Pulmonary artery endothelial cell (primary cell): Measurements from ENCODE around the gene SCN4B. TPM values are rescaled to one million over a fixed set of nuclear protein-coding genes. Genes with fewer than 3 reads are reported as not detected.
A peak's percentile ranks its signal among the peaks of the same experiment; 100 is the strongest.

Source experiments
- DNase-seq: peaks from one replicate; pipeline ENCODE4 v3.0.0-alpha.2; 2011; ENCODE audit warnings: low read depth, low spot score
- total RNA-seq: library from RNA; depleted of rRNA; stranded (reverse); fragments of >200 nt; gene quantifications from 2 replicates; pipeline ENCODE4 v1.2.3, GENCODE V29; 2014

SCN4B gene
- total RNA-seq, 1 donor from 2014 or later, result 0.13 TPM

- no peak for DNase-seq
Measured at GRCh38 chr11:118174006-118174567, 21.5 kb upstream of the SCN4B start.

- DNase-seq, result no peak
Measured at GRCh38 chr11:118172356-118172755, 19.7 kb upstream of the SCN4B start.

- peak; percentile 17 for DNase-seq
Measured at GRCh38 chr11:118171269-118172062, 18.8 kb upstream of the SCN4B start.

- DNase-seq, result no peak
Measured at GRCh38 chr11:118170882-118171268, 18.3 kb upstream of the SCN4B start.

GRCh38 chr11:118170231-118170630 is 17.6 kb upstream of the SCN4B start:
- no peak for DNase-seq

- DNase-seq, result no peak
Measured at GRCh38 chr11:118169300-118170140, 16.9 kb upstream of the SCN4B start.

GRCh38 chr11:118168751-118169150 is 16.1 kb upstream of the SCN4B start:
- DNase-seq, result no peak

GRCh38 chr11:118168316-118168715 is 15.7 kb upstream of the SCN4B start:
- DNase-seq, result no peak

GRCh38 chr11:118167906-118168305 is 15.3 kb upstream of the SCN4B start:
- no peak for DNase-seq

- no peak for DNase-seq
Measured at GRCh38 chr11:118167253-118167652, 14.6 kb upstream of the SCN4B start.

GRCh38 chr11:118166641-118167040 is 14.0 kb upstream of the SCN4B start:
- no peak for DNase-seq

- no peak for DNase-seq
Measured at GRCh38 chr11:118164885-118165284, 12.3 kb upstream of the SCN4B start.

GRCh38 chr11:118163494-118163893 is 10.9 kb upstream of the SCN4B start:
- DNase-seq, result no peak

- DNase-seq, result no peak
Measured at GRCh38 chr11:118162846-118163245, 10.2 kb upstream of the SCN4B start.

- no peak for DNase-seq
Measured at GRCh38 chr11:118161786-118162185, 9.2 kb upstream of the SCN4B start.

GRCh38 chr11:118157186-118157895 is 4.7 kb upstream of the SCN4B start:
- no peak for DNase-seq

- DNase-seq, result no peak
Measured at GRCh38 chr11:118156531-118157185, 4.0 kb upstream of the SCN4B start.

- DNase-seq, result no peak
Measured at GRCh38 chr11:118155776-118156530, 3.3 kb upstream of the SCN4B start.

GRCh38 chr11:118154641-118155040 is 2.0 kb upstream of the SCN4B start:
- no peak for DNase-seq

GRCh38 chr11:118153976-118154375 is 1.4 kb upstream of the SCN4B start:
- no peak for DNase-seq
